Activated CD4-positive, alpha-beta T cell treated with anti-CD3 and anti-CD28 coated beads, Interleukin-10, Interleukin-2, amounts not matched to agents 100 ng/mL and 50 ng/mL, durations not matched to agents 16 hours and 8 hours (primary cell): ENCODE measurements around the gene ANKRD11.
"Not testable (repeated sequence)": the region's sequence is repeated elsewhere in the genome, so short reads cannot be mapped to it uniquely, and the experiment has no call there.

ENCODE experiments used
- DNase-seq: peaks from one replicate; pipeline ENCODE4 v3.0.0-alpha.2; 2020

Gene ANKRD11

GRCh38 chr16:89311636-89312035 lies 178.7 kb downstream of the ANKRD11 start:
- DNase-seq, result no peak

DNA sequence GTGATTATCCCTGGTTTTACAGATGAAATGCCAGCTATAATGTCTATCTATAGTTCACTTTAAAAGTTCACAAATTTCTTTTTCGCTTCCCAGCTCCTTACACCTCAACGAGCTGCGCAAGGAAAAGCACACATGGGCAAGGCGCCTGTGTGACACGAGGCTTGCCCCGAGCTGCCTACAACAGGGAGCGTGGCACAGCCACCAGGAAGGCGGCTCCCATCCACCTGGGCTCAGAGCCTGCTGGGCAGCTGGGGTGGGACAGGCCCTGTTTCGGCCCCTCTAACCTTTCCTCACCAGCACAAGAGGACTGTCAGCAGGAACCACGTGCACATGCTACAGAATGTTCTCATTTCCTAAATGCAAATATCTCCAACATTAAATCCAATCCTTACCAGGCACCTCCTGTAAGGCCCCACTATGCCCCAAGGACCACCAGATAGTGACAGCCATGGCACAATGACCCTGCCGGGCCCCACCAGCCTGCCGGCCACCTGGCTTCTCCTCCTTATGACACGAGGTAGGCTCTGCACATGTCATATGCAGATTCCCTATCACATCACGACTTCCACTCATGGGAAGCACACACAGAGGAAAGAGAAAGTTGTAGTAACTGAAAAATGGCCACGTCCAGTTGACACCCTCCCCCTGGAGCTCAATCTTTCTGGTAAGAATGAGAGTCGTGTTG lies 180.8 kb downstream of the ANKRD11 start:
- no peak for DNase-seq

DNA sequence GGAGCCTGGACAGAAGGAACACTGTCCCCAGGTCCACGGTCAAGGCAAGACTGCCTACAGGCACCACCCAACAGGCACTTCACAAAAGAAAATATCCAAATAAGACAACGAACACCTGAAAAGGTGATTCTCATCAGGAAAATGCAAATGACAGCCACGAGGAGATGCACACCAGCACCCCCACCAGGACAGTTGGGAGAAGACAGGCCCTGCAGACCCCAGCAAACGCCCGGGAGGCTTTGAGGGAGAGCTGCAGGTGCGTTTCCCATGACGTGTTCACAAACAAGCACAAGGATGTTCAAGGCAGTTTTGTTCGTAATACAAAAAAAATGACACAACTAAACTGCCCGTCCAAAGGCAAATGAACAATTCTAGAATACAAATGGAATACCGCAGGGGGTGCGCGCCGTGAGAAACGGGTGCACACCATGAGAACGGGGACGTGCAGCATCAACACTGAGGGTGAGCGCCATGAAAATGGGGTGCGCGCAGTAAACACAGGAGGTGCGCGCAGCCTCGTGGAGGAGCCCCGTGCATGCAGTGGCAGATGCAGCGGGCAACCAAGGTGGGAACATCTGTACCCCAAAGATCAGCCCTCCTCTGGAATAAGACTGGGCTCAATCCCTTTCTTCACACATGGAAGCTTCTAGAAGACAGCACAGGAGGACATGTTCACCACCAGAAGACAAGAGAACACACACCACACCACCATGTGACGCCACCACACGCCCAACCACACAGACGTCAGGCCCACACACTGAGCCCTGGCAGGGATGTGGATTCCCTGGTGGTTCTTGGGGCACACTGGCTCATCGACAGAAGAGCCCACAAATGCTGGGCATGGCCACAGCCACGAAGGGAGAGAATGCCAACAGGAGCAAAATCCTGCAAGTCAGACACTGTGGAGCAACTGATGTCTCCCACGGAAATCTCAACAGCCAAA lies 181.7 kb downstream of the ANKRD11 start:
- DNase-seq, result peak; percentile 26

DNA sequence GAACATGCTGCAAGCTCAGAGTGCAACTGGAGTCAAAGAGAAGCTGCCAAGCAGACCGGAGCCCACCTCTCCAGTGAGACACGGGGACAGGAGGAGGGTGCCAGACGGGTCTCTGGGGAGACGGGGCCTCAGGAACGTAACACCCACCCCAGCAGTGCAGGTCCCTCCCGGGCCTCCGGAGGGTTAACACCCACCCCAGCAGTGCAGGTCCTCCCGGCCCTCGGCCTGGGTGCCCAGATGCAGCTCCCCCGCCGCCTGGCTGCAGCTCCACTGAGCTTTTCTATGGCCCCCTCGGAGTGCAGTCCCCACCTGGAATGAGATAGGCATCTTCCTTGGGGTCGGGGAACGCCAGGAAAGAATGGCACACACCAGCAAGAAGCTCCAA lies 182.9 kb downstream of the ANKRD11 start:
- no peak for DNase-seq

GRCh38 chr16:89306457-89307420 lies 183.6 kb downstream of the ANKRD11 start:
- DNase-seq, result not testable (repeated sequence)

DNA sequence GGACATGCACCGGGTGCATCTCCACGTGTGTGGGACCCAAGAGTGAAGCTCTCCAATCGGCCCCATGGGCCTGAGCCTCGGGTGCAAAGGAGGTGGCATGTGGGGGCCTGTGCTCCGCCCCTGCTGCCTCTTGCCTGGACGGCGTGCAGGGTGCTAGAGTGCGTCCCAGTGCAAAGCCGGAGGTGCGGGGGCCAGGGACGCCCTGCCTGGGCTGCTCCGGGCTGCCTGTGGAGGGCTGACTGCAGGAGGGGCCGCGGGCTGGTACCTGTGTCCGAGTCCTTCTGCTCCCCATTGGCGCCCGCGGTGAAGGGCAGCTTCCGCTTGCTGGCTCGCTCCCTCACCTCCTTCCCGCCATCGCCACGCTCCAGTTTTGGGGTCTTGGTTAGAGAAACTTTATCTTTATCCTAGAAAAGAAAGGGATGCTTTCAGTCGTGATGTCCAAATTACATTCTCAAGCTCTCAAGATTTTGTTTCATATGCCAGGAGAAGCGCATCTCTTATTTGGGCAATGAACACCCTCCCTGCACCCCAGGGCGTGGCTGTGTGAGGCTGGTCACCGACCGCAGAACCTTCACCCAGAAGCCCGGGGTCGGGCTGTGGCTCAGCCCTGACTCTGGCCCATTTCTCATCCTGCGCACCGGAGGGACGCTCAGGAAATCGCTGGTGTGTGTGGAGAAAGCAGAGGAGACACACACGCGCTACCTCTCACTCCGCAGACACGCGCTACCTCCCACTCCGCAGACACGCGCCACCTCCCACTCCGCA lies 185.2 kb downstream of the ANKRD11 start:
- no peak for DNase-seq

DNA sequence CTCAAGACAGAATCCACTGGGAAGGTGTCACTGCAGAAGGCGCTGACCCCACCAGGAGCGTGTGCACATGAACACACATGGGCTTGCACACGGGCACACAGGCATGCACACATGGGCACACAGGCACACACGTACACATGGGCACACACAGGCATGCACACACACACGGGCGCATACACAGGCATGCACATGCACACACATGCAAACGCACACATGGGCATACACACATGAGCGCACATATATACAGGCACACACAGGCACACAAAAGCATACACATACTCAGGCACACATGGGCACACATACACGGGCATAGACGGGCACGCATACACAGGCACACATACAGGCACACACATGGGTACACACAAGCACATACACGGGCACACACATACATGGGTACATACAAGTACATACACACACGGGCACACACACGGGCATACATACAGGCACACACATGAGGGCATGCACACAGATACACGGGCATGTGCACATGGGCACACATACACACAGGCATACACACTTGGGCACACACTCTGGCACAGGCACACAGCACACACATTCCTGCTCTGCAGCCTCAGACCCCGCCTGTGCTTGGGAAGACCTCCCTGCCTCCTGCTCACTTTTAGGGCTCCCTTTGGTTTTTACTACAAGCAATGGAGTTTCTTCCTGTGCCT lies 186.0 kb downstream of the ANKRD11 start:
- DNase-seq, result no peak

- DNase-seq, result no peak
Observed at GRCh38 chr16:89303617-89304016, 186.7 kb downstream of the ANKRD11 start.

GRCh38 chr16:89300976-89301360 lies 189.4 kb downstream of the ANKRD11 start:
- no peak for DNase-seq

GRCh38 chr16:89300311-89300975 lies 189.9 kb downstream of the ANKRD11 start:
- DNase-seq, result no peak

DNA sequence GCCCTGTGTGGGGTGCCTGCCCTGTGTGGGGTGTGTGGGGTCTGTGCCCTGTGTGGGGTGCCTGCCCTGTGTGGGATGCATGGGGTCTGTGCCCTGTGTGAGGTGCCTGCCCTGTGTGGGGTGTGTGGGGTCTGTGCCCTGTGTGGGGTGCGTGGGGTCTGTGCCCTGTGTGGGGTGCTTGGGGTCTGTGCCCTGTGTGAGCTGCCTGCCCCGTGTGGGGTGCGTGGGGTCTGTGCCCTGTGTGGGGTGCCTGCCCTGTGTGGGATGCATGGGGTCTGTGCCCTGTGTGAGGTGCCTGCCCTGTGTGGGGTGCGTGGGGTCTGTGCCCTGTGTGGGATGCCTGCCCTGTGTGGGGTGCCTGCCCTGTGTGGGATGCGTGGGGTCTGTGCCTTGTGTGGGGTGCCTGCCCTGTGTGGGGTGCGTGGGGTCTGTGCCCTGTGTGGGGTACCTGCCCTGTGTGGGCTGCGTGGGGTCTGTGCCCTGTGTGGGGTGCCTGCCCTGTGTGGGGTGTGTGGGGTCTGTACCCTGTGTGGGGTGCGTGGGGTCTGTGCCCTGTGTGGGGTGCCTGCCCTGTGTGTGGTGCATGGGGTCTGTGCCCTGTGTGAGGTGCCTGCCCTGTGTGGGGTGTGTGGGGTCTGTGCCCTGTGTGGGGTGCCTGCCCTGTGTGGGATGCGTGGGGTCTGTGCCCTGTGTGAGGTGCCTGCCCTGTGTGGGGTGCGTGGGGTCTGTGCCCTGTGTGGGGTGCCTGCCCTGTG lies 190.8 kb downstream of the ANKRD11 start:
- DNase-seq, result not testable (repeated sequence)

- DNase-seq, result no peak
Observed at GRCh38 chr16:89298623-89299225, 191.6 kb downstream of the ANKRD11 start.

- DNase-seq, result no peak
Observed at GRCh38 chr16:89297910-89298545, 192.3 kb downstream of the ANKRD11 start.

- no peak for DNase-seq
Observed at GRCh38 chr16:89297156-89297874, 193.0 kb downstream of the ANKRD11 start.

GRCh38 chr16:89295915-89296314 lies 194.4 kb downstream of the ANKRD11 start:
- no peak for DNase-seq

GRCh38 chr16:89295071-89295900 lies 195.1 kb downstream of the ANKRD11 start:
- DNase-seq, result no peak

- no peak for DNase-seq
Observed at GRCh38 chr16:89294486-89294885, 195.9 kb downstream of the ANKRD11 start.
